CD14-positive monocyte (primary cell): ENCODE results near the gene TXNL4A. TPM values are rescaled to one million over a fixed set of nuclear protein-coding genes. Genes with fewer than 3 reads are reported as not detected.

Experiments
- DNase-seq, 3 donors: peaks; one replicate each; pipeline ENCODE4 v3.0.0-alpha.2; 2011 to 2022
- H2AFZ ChIP-seq: 2 replicates; pipeline ENCODE4 v1.6.0; 2012; ENCODE audit warnings: mild to moderate bottlenecking, low read depth, low read length, inconsistent platforms; ENCODE audit not compliant: insufficient read depth, poor library complexity, severe bottlenecking
- H3K27ac ChIP-seq, 2 donors: 1 replicate in 1 of 2; 2 replicates in 1 of 2; pipeline ENCODE4 v1.5.1; 2012 to 2013; ENCODE audit warnings: low read length in 2 of 2, control low read depth in 1 of 2, inconsistent platforms in 1 of 2, low read depth in 1 of 2, mild to moderate bottlenecking in 1 of 2
- H3K27me3 ChIP-seq, 2 donors: one replicate each; pipeline versions ENCODE4 v1.6.0 to v1.6.1; 2011 to 2013; ENCODE audit warnings: low read length in 2 of 2; ENCODE audit not compliant: control insufficient read depth in 2 of 2, insufficient read depth in 2 of 2
- H3K36me3 ChIP-seq, 2 donors: replicated peaks in 1 of 2; 1 replicate in 1 of 2; 2 replicates in 1 of 2; pipeline versions ENCODE4 v1.5.1 to v1.6.1; 2012 to 2013; ENCODE audit warnings: low read length in 2 of 2, control low read depth in 1 of 2, inconsistent platforms in 1 of 2, mild to moderate bottlenecking in 1 of 2; ENCODE audit not compliant: insufficient read depth in 2 of 2, control insufficient read depth in 1 of 2
- H3K4me1 ChIP-seq, 2 donors: 1 replicate in 1 of 2; 2 replicates in 1 of 2; pipeline versions ENCODE4 v1.5.1 to v1.6.1; 2012 to 2013; ENCODE audit warnings: low read length in 2 of 2, control low read depth in 1 of 2, inconsistent platforms in 1 of 2, mild to moderate bottlenecking in 1 of 2, moderate library complexity in 1 of 2; ENCODE audit not compliant: insufficient read depth in 2 of 2, control insufficient read depth in 1 of 2
- H3K4me2 ChIP-seq: replicated peaks from 2 replicates; pipeline ENCODE3; 2012; ENCODE audit warnings: low read length, moderate library complexity, mild to moderate bottlenecking; ENCODE audit not compliant: poor library complexity, severe bottlenecking; ENCODE audit errors: extremely low read depth
- H3K4me3 ChIP-seq, 3 experiments: fragments of 200-600 bp in 1 of 3; sonication (generic) in 1 of 3; replicated peaks in 1 of 3; 1 replicate in 2 of 3; 2 replicates in 1 of 3; pipeline ENCODE4 v1.5.1; 2011 to 2013; ENCODE audit warnings: low read length in 3 of 3, mild to moderate bottlenecking in 3 of 3, control low read depth in 2 of 3, low read depth in 2 of 3, inconsistent platforms in 1 of 3, moderate library complexity in 1 of 3
- H3K79me2 ChIP-seq: 2 replicates; pipeline ENCODE4 v1.6.0; 2012; ENCODE audit warnings: mild to moderate bottlenecking, control low read depth, inconsistent platforms, low read length, moderate library complexity; ENCODE audit not compliant: insufficient read depth
- H3K9ac ChIP-seq: 2 replicates; pipeline ENCODE4 v1.6.0; 2017; ENCODE audit warnings: low read length, mild to moderate bottlenecking; ENCODE audit not compliant: insufficient read depth, poor library complexity, severe bottlenecking
- H3K9me3 ChIP-seq, 2 donors: replicated peaks in 1 of 2; 1 replicate in 1 of 2; 2 replicates in 1 of 2; pipeline versions ENCODE4 v1.5.1 to v1.6.1; 2012 to 2013; ENCODE audit warnings: low read length in 2 of 2, control low read depth in 1 of 2; ENCODE audit not compliant: control insufficient read depth in 1 of 2, insufficient read depth in 1 of 2
- H4K20me1 ChIP-seq: 2 replicates; pipeline ENCODE4 v1.6.0; 2012; ENCODE audit warnings: mild to moderate bottlenecking, low read length, control low read depth, moderate library complexity; ENCODE audit not compliant: insufficient read depth
- H3K27ac Mint-ChIP-seq, 7 donors: one replicate each; pipeline ENCODE4 v1.8.0; 2020; ENCODE audit warnings: mild to moderate bottlenecking in 7 of 7, mixed read lengths in 7 of 7, moderate library complexity in 6 of 7, inconsistent platforms in 2 of 7
- H3K27me3 Mint-ChIP-seq, 3 donors: one replicate each; pipeline ENCODE4 v1.8.0; 2021 to 2022; ENCODE audit warnings: low read depth in 3 of 3, mild to moderate bottlenecking in 3 of 3, mixed read lengths in 3 of 3, moderate library complexity in 3 of 3, inconsistent platforms in 1 of 3
- H3K36me3 Mint-ChIP-seq, 2 donors: one replicate each; pipeline ENCODE4 v1.8.0; 2020; ENCODE audit warnings: mixed read lengths in 2 of 2, inconsistent platforms in 1 of 2, mild to moderate bottlenecking in 1 of 2
- H3K4me1 Mint-ChIP-seq: one replicate; pipeline ENCODE4 v1.8.0; 2020; ENCODE audit warnings: mild to moderate bottlenecking, mixed read lengths
- H3K4me3 Mint-ChIP-seq, 2 donors: one replicate each; pipeline ENCODE4 v1.8.0; 2020; ENCODE audit warnings: mild to moderate bottlenecking in 2 of 2, mixed read lengths in 2 of 2, moderate library complexity in 1 of 2
- H3K9me3 Mint-ChIP-seq, 7 donors: one replicate each; pipeline ENCODE4 v1.8.0; 2020 to 2022; ENCODE audit warnings: mixed read lengths in 7 of 7, mild to moderate bottlenecking in 6 of 7, moderate library complexity in 6 of 7, inconsistent platforms in 2 of 7
- WGBS: methylation state at CpG from one replicate; pipeline ENCODE4 v1.1.5; 2013; ENCODE audit warnings: missing lambda C conversion rate; ENCODE audit not compliant: insufficient coverage; 5-methylcytosine and 5-hydroxymethylcytosine counted together
- intact Hi-C, 2 donors: fragments of 100-400 bp; cut with micrococcal nuclease; formaldehyde crosslinking; loops; one replicate each; pipeline versions ENCODE4 v1.15.0 to v1.15.1; 2023
- polyA plus RNA-seq, 3 donors: library from polyadenylated mRNA; depleted of rRNA in 1 of 3; unstranded in 2 of 3; stranded (reverse) in 1 of 3; fragments of 300-500 nt in 2 of 3; fragments of >200 nt in 1 of 3; fragmentation: Illumina TruSeq in 2 of 3; gene quantifications; 1 replicate in 2 of 3; 2 replicates in 1 of 3; pipeline ENCODE4 v1.2.3, GENCODE V29; 2012 to 2021
- TF ChIP-seq, protein P1 (sequence below): fragments of 200-600 bp; IDR thresholded peaks from one replicate; pipeline ENCODE4 v1.8.0; 2022; ENCODE audit warnings: antibody characterized with exemption, mild to moderate bottlenecking

The TXNL4A gene
- polyA plus RNA-seq, 3 donors = 34.5 to 192 (median 150) TPM

DNA sequence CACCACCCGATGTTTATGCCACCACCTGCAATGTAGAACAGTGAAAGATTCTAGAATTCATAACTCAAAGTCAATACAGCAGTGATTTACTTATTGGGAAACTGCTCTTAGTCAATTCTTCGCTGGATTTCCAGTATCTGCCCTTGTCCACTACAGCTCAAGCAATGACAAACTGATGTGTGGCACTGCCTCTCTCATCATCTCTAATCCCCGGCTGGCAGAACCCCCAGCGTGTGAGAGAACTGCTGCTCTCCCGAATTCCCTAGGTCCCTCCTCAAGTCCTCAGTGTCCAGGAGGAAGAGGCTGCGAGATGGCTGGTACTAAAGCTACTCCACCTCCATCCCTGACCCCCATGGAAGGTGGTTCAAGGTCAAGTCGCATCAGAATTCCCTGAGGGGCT is 1.6 kb downstream of the TXNL4A start:
- peaks cover 41% of the 10 kb centered on the region for H3K4me1 Mint-ChIP-seq
- intact Hi-C loops = loop anchor here (5.0 to 10.0 kb wide), 4 partner anchors 34 to 192 kb away; partner anchors contain the start of genes SLC66A2 (in 2 of the 2), KCNG2 (in 1 of the 2) and RBFA (in 1 of the 2)

DNA sequence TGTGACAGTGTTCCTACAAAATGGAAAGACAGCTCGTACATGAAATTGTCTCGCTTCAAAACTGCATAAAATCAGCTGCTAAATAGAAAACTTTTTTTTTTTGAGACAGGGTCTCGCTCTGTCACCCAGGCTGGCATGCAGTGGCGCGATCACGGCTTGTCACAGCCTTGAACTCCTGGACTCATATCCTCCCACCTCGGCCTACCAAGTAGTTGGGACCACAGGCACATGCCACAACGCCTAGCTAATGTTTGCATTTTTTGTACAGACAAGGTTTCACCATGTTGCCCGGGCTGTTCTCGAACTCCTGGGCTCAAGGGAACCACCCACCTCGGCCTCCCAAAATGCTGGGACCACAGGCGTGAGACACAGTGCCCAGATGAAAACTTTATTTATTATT is 3.2 kb downstream of the TXNL4A start:
- no peak overlapping the region for H3K4me2 ChIP-seq
- 91% methylated on average over 7 of the region's 12 CpGs for WGBS
- no peak overlapping the region for H3K4me3 ChIP-seq
- Mint-ChIP-seq H3K27ac (peak overlapping the region in 4 of 7 donors; percentile 21 to 73 (median 30)), H3K4me1 (peaks cover 42% of the 10 kb centered on the region), H3K9me3 (peaks cover 0 to 2% (median 0%) of the 10 kb centered on the region in 7 donors), H3K36me3 (peaks cover 18 to 28% of the 10 kb centered on the region in 2 donors), H3K4me3 (no peak overlapping the region), H3K27me3 (no peaks in the 10 kb centered on the region)
- no peaks in the 10 kb centered on the region for H3K27me3 ChIP-seq
- DNase-seq = no peak
- TF ChIP-seq, protein P1, sequence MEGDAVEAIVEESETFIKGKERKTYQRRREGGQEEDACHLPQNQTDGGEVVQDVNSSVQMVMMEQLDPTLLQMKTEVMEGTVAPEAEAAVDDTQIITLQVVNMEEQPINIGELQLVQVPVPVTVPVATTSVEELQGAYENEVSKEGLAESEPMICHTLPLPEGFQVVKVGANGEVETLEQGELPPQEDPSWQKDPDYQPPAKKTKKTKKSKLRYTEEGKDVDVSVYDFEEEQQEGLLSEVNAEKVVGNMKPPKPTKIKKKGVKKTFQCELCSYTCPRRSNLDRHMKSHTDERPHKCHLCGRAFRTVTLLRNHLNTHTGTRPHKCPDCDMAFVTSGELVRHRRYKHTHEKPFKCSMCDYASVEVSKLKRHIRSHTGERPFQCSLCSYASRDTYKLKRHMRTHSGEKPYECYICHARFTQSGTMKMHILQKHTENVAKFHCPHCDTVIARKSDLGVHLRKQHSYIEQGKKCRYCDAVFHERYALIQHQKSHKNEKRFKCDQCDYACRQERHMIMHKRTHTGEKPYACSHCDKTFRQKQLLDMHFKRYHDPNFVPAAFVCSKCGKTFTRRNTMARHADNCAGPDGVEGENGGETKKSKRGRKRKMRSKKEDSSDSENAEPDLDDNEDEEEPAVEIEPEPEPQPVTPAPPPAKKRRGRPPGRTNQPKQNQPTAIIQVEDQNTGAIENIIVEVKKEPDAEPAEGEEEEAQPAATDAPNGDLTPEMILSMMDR = no peak
- peak overlapping the region in 1 of 2 donors; percentile 77 for H3K27ac ChIP-seq
- intact Hi-C loops = loop anchor here (5.0 to 10.0 kb wide), 4 partner anchors 33 to 190 kb away; partner anchors contain the start of genes SLC66A2 (in 2 of the 2), KCNG2 (in 1 of the 2) and RBFA (in 1 of the 2)
- peaks cover 83% of the 10 kb centered on the region for H3K79me2 ChIP-seq
- H3K9ac ChIP-seq = no peak overlapping the region
- H2AFZ ChIP-seq = no peak overlapping the region
- H3K36me3 ChIP-seq = peaks cover 6 to 27% of the 10 kb centered on the region in 2 donors
- peaks cover 62% of the 10 kb centered on the region for H4K20me1 ChIP-seq
- H3K9me3 ChIP-seq = no peaks in the 10 kb centered on the region
- peaks cover 34 to 43% of the 10 kb centered on the region in 2 donors for H3K4me1 ChIP-seq

More for the DNA sequence above, 1.6 kb downstream of the TXNL4A start:
- Histone ChIP-seq H3K27me3 (no peaks in the 10 kb centered on the region), H2AFZ (no peak overlapping the region), H4K20me1 (peaks cover 46% of the 10 kb centered on the region), H3K36me3 (peaks cover 6 to 24% of the 10 kb centered on the region in 2 donors), H3K4me1 (peaks cover 34 to 43% of the 10 kb centered on the region in 2 donors), H3K9me3 (no peaks in the 10 kb centered on the region), H3K4me3 (peak overlapping the region in 1 of 3 experiments; percentile 96), H3K4me2 (peak overlapping the region; percentile 88), H3K79me2 (peaks cover 68% of the 10 kb centered on the region), H3K9ac (no peak overlapping the region), H3K27ac (peak overlapping the region in 1 of 2 donors; percentile 95)
- peak overlapping the region in 6 of 7 donors; percentile 40 to 92 (median 76) for H3K27ac Mint-ChIP-seq
- peak overlapping the region; percentile 83 to 93 for H3K4me3 Mint-ChIP-seq
- no peak for DNase-seq
- 76% methylated on average over 4 of the region's 7 CpGs for WGBS
- H3K36me3 Mint-ChIP-seq = peaks cover 18 to 26% of the 10 kb centered on the region in 2 donors
- no peaks in the 10 kb centered on the region for H3K27me3 Mint-ChIP-seq
- TF ChIP-seq, protein P1 = no peak
- peaks cover 0 to 2% (median 0%) of the 10 kb centered on the region in 7 donors for H3K9me3 Mint-ChIP-seq
